D721Med (cell line): Measurements from ENCODE around the gene GRIA3.
A peak's percentile ranks its signal among the peaks of the same experiment; 100 is the strongest.

ENCODE experiments used
- DNase-seq: peaks from one replicate; pipeline ENCODE4 v3.0.0; 2011; ENCODE audit warnings: low spot score; ENCODE audit not compliant: insufficient read length
- FAIRE-seq: peaks from 2 replicates; lab custom pipeline; 2011; peaks lifted over from hg19 to GRCh38; lab: Jason Lieb, UNC
- CTCF ChIP-seq: IDR thresholded peaks from 2 replicates; pipeline ENCODE4 v1.5.1; 2012; ENCODE audit warnings: mild to moderate bottlenecking, control low read depth; ENCODE audit not compliant: insufficient read depth; ENCODE audit errors: missing control alignments

GRIA3 gene

GRCh38 chrX:123408821-123409737 lies 225.0 kb downstream of the GRIA3 start:
- no peak for TF ChIP-seq CTCF
- no peak for FAIRE-seq

DNA sequence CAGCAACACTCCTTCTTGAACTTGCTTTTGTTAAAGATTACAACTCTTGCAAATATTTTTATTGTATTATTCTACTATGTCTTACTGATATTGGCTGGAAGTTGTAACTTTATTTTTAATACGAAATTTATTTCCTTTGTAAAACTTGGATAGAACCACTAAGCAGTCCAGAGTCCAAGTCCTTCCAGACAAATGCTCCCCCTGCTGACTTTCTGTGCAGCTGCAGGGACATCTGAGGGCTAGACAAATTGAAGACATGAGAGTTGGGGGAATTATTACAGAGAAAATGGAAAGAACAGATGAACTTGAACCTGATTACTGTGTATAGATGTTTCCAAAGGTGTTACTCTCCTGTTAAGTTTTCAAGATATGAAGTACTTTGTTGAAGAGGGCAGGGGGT lies 238.8 kb downstream of the GRIA3 start:
- TF ChIP-seq CTCF = peak; percentile 48
- peak; percentile 67 for FAIRE-seq

More at GRCh38 chrX:123408821-123409737, 225.0 kb downstream of the GRIA3 start:
- DNase-seq = no peak

DNA sequence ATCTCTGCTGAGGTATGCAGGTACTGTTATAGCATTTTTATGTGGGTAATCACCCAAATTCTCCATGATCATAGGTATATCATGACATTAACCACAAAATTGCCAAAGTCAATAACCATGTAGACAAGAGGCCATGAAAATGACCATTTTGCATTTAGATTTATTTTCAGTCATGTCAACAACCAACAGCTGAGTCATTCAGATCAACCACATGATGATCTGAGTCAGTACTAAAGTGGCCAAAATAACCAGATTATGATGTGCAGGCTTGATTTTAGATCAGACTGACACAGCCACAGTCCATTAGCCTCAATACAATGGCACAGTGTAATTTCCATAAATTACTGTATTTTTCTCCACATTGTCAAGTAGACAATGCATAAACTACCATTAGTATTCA lies 240.5 kb downstream of the GRIA3 start:
- no peak for DNase-seq
- TF ChIP-seq CTCF = no peak

More for the DNA sequence above, 238.8 kb downstream of the GRIA3 start:
- no peak for DNase-seq

DNA sequence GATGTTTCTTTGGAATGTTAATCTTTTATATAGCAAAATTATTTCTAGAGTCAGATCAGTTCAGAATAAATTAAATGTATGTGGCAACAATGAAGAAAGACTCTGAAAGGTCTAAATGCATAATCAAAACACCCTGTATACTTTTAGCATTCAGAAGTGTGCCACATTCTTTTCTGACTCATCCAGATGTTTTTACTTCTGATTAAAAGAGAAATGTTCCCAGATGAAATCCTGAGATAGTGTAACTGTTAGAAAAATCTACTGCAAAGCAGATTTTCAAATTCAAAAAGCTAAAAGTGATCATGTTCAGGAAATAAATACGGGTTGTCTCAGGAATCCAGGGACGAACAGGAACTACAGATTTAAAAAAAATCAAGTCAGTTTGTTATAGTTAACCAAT lies 241.4 kb downstream of the GRIA3 start:
- DNase-seq = no peak
- no peak for FAIRE-seq

More for the DNA sequence above, 240.5 kb downstream of the GRIA3 start:
- no peak for FAIRE-seq

GRCh38 chrX:123425904-123426303 lies 241.8 kb downstream of the GRIA3 start:
- DNase-seq (no peak), FAIRE-seq (no peak)
- TF ChIP-seq CTCF = no peak

More for the DNA sequence above, 241.4 kb downstream of the GRIA3 start:
- no peak for TF ChIP-seq CTCF

GRCh38 chrX:123432361-123433150 lies 248.5 kb downstream of the GRIA3 start:
- DNase-seq (no peak), FAIRE-seq (no peak)
- TF ChIP-seq CTCF = no peak
